Measurements from ENCODE around the gene PRPS2. TPM values are rescaled to one million over a fixed set of nuclear protein-coding genes. Genes with fewer than 3 reads are reported as not detected.

Gene PRPS2
- polyA plus RNA-seq, 1 of the 3 experiments (the other 2 are of a cell fraction) = 11.1 TPM

DNA sequence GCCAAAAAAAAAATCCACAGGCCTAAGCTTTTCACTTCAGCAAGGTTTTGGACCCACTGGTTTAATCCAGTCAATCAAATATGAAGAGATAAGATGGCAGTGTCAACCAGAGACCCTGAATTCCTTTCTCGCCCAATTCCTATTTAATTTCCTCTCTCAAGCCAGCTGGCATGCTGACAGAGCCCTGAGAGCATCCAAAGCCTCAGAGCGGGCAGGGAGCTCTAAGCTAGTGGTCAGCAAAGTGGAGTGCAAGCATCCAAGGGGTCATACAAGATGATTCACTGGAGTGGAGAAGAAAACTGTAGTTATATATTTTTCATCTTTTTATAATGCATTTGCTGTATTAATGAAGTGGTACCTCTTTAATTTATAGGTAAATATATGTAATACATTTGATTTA is 37.8 kb upstream of the PRPS2 start:
- H3K4me2 ChIP-seq = no peak overlapping the region
- H3K27me3 ChIP-seq (ENCODE audit: insufficient read depth) = no peaks in the 10 kb centered on the region; the same call in 1 of the 2 replicates
- ChIA-PET CTCF (interaction anchor here (2.1 kb wide), 1 partner anchor 17 kb away, joined by 11 read pairs; no protein-coding TSS in a partner anchor), POLR2A (no interaction called here)
- no peaks in the 10 kb centered on the region for H3K9me3 ChIP-seq
- no peak overlapping the region for H3K9ac ChIP-seq
- H3K36me3 ChIP-seq (replicated peaks in 1 of 2; ENCODE audit: control insufficient read depth in 1 of 2, insufficient read depth in 2 of 2, low read length in 1 of 2) = no peaks in the 10 kb centered on the region
- no peak for DNase-seq
- H4K20me1 ChIP-seq (ENCODE audit: insufficient read depth) = no peaks in the 10 kb centered on the region
- TF ChIP-seq YY1 (IDR thresholded peaks at IDR 0.05; ENCODE audit: low read depth) = no peak
- TF ChIP-seq EP300 (IDR thresholded peaks at IDR 0.05; ENCODE audit: borderline replicate concordance in 1 of 2, low read depth in 1 of 2, low read length in 1 of 2) = no peak
- TF ChIP-seq, protein P1, sequence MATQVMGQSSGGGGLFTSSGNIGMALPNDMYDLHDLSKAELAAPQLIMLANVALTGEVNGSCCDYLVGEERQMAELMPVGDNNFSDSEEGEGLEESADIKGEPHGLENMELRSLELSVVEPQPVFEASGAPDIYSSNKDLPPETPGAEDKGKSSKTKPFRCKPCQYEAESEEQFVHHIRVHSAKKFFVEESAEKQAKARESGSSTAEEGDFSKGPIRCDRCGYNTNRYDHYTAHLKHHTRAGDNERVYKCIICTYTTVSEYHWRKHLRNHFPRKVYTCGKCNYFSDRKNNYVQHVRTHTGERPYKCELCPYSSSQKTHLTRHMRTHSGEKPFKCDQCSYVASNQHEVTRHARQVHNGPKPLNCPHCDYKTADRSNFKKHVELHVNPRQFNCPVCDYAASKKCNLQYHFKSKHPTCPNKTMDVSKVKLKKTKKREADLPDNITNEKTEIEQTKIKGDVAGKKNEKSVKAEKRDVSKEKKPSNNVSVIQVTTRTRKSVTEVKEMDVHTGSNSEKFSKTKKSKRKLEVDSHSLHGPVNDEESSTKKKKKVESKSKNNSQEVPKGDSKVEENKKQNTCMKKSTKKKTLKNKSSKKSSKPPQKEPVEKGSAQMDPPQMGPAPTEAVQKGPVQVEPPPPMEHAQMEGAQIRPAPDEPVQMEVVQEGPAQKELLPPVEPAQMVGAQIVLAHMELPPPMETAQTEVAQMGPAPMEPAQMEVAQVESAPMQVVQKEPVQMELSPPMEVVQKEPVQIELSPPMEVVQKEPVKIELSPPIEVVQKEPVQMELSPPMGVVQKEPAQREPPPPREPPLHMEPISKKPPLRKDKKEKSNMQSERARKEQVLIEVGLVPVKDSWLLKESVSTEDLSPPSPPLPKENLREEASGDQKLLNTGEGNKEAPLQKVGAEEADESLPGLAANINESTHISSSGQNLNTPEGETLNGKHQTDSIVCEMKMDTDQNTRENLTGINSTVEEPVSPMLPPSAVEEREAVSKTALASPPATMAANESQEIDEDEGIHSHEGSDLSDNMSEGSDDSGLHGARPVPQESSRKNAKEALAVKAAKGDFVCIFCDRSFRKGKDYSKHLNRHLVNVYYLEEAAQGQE (IDR thresholded peaks at IDR 0.05; ENCODE audit: low read depth, low read length) = no peak
- TF ChIP-seq MXI1 (IDR thresholded peaks at IDR 0.05; ENCODE audit: low read depth, low read length) = no peak
- TF ChIP-seq FOXJ3 (CRISPR knock-in tag; IDR thresholded peaks at IDR 0.05) = no peak
- no peak for TF ChIP-seq RAD21 (IDR thresholded peaks at IDR 0.05; ENCODE audit: low read length)
- no peak for TF ChIP-seq ELF1 (IDR thresholded peaks at IDR 0.05)
- TF ChIP-seq EZH2phosphoT487 (IDR thresholded peaks at IDR 0.05; ENCODE audit: borderline replicate concordance, low read depth) = no peak
- no peak for TF ChIP-seq RFX5 (IDR thresholded peaks at IDR 0.05; ENCODE audit: low read length)
- no peak for TF ChIP-seq GABPA (IDR thresholded peaks at IDR 0.05; ENCODE audit: low read depth)
- TF ChIP-seq, protein P2, sequence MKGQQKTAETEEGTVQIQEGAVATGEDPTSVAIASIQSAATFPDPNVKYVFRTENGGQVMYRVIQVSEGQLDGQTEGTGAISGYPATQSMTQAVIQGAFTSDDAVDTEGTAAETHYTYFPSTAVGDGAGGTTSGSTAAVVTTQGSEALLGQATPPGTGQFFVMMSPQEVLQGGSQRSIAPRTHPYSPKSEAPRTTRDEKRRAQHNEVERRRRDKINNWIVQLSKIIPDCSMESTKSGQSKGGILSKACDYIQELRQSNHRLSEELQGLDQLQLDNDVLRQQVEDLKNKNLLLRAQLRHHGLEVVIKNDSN (IDR thresholded peaks at IDR 0.05; ENCODE audit: borderline replicate concordance, low read depth) = no peak
- no peak for TF ChIP-seq GATA2 (CRISPR knock-in tag; IDR thresholded peaks at IDR 0.05)
- no peaks in the 10 kb centered on the region for H3K4me1 ChIP-seq (ENCODE audit: control insufficient read depth in 1 of 2, insufficient read depth in 2 of 2, low read depth in 1 of 2, low read length in 1 of 2)
- H3K9me2 ChIP-seq = no peaks in the 10 kb centered on the region
- H3F3A ChIP-seq (replicated peaks; ENCODE audit: insufficient read depth) = no peaks in the 10 kb centered on the region
- H3K27ac ChIP-seq (ENCODE audit: low read depth in 2 of 2, low read length in 1 of 2) = no peak overlapping the region
- WGBS (ENCODE audit: low lambda C conversion rate) = 17% methylated on average over 2 of the region's 2 CpGs
- H3K79me2 ChIP-seq (ENCODE audit: insufficient read depth) = no peaks in the 10 kb centered on the region
- H2AFZ ChIP-seq (ENCODE audit: low read depth) = no peak overlapping the region
- H3K4me3 ChIP-seq (ENCODE audit: low read depth in 2 of 2, low read length in 1 of 2) = no peak overlapping the region

DNA sequence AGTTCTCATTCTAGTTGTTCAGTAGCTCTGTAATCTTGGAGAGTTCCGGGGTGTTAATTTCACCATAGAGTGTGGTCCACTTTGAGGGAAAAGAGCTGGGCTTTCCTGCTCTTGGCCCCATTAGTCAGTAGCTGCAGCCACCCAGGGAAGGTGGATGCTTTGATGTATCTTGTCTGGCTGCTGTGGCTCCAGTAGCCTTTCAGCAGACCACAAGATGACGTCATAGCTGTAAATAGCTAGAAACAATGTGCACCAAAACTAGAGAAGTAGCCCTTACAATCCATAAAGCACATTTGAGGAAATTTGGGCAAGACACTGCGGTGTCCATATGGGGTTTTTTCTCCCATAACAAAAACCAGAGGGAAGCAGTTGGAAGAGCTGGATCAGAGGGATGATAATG is 32.9 kb upstream of the PRPS2 start:
- Histone ChIP-seq H3K9me3 (no peaks in the 10 kb centered on the region), H3K4me1 (ENCODE audit: control insufficient read depth in 1 of 2, insufficient read depth in 2 of 2, low read depth in 1 of 2, low read length in 1 of 2) (no peaks in the 10 kb centered on the region), H3K27ac (ENCODE audit: low read depth in 2 of 2, low read length in 1 of 2) (no peak overlapping the region), H2AFZ (ENCODE audit: low read depth) (no peak overlapping the region), H3K36me3 (replicated peaks in 1 of 2; ENCODE audit: control insufficient read depth in 1 of 2, insufficient read depth in 2 of 2, low read length in 1 of 2) (no peaks in the 10 kb centered on the region), H4K20me1 (ENCODE audit: insufficient read depth) (no peaks in the 10 kb centered on the region), H3K9ac (no peak overlapping the region), H3K27me3 (ENCODE audit: insufficient read depth) (no peaks in the 10 kb centered on the region; the same call in 1 of the 2 replicates), H3K9me2 (no peaks in the 10 kb centered on the region), H3K4me3 (ENCODE audit: low read depth in 2 of 2, low read length in 1 of 2) (no peak overlapping the region), H3F3A (replicated peaks; ENCODE audit: insufficient read depth) (no peaks in the 10 kb centered on the region), H3K79me2 (ENCODE audit: insufficient read depth) (no peaks in the 10 kb centered on the region), H3K4me2 (no peak overlapping the region)
- 30% methylated on average over 3 of the region's 3 CpGs for WGBS (ENCODE audit: low lambda C conversion rate)
- ChIA-PET CTCF (interaction anchor here (4.5 kb wide), 1 partner anchor 12 kb away, joined by 22 read pairs; no protein-coding TSS in a partner anchor), POLR2A (no interaction called here)
- TF ChIP-seq, protein P2 (IDR thresholded peaks at IDR 0.05; ENCODE audit: borderline replicate concordance, low read depth) = no peak
- TF ChIP-seq NRF1 (IDR thresholded peaks at IDR 0.05; ENCODE audit: low read depth, low read length) (no peak), RFX5 (IDR thresholded peaks at IDR 0.05; ENCODE audit: low read length) (no peak), NFIC (IDR thresholded peaks at IDR 0.05; ENCODE audit: borderline replicate concordance) (no peak)
- no peak for DNase-seq
